H9 (cell line): Measurements from ENCODE around the gene SIGLEC1. TPM values are rescaled to one million over a fixed set of nuclear protein-coding genes. Genes with fewer than 3 reads are reported as not detected.

ENCODE experiments used
- DNase-seq: peaks from one replicate; pipeline ENCODE4 v3.0.0-alpha.2; 2017
- H2AFZ ChIP-seq: one replicate; pipeline ENCODE4 v1.6.1; 2013; ENCODE audit warnings: mild to moderate bottlenecking, low read length, control low read depth, moderate library complexity
- H2AK5ac ChIP-seq: 2 replicates; pipeline ENCODE4 v1.6.1; 2013; ENCODE audit warnings: low read length, control low read depth, mixed read lengths; ENCODE audit not compliant: insufficient read length
- H2BK120ac ChIP-seq: one replicate; pipeline ENCODE4 v1.6.1; 2013; ENCODE audit warnings: low read depth, mild to moderate bottlenecking, low read length, control low read depth, inconsistent platforms; ENCODE audit not compliant: poor library complexity, severe bottlenecking
- H2BK12ac ChIP-seq: 2 replicates; pipeline ENCODE4 v1.6.1; 2013; ENCODE audit warnings: low read length, control low read depth, mixed read lengths, low read depth; ENCODE audit not compliant: insufficient read length
- H2BK15ac ChIP-seq: 2 replicates; pipeline ENCODE4 v1.6.1; 2013; ENCODE audit warnings: low read depth, low read length, control low read depth
- H2BK20ac ChIP-seq: one replicate; pipeline ENCODE4 v1.6.1; 2013; ENCODE audit warnings: low read depth, mild to moderate bottlenecking, low read length, control low read depth, inconsistent platforms; ENCODE audit not compliant: poor library complexity, severe bottlenecking
- H2BK5ac ChIP-seq: 2 replicates; pipeline ENCODE4 v1.6.1; 2013; ENCODE audit warnings: low read length, control low read depth, mixed read lengths; ENCODE audit not compliant: insufficient read length
- H3K14ac ChIP-seq: 2 replicates; pipeline ENCODE4 v1.6.1; 2013; ENCODE audit warnings: low read length, control low read depth; ENCODE audit not compliant: insufficient read depth
- H3K18ac ChIP-seq: 2 replicates; pipeline ENCODE4 v1.6.1; 2013; ENCODE audit warnings: low read depth, mild to moderate bottlenecking, mixed read lengths, low read length, control low read depth; ENCODE audit not compliant: insufficient read length
- H3K23ac ChIP-seq: 2 replicates; pipeline ENCODE4 v1.6.1; 2013; ENCODE audit warnings: low read length, control low read depth, mixed read lengths, low read depth; ENCODE audit not compliant: insufficient read length
- H3K23me2 ChIP-seq: 2 replicates; pipeline ENCODE4 v1.6.1; 2013; ENCODE audit warnings: low read depth, mild to moderate bottlenecking, mixed read lengths, low read length, control low read depth; ENCODE audit not compliant: insufficient read length, poor library complexity, severe bottlenecking
- H3K27ac ChIP-seq: 2 replicates; pipeline ENCODE4 v1.5.1; 2013; ENCODE audit warnings: low read length, control low read depth, mixed read lengths, low read depth; ENCODE audit not compliant: insufficient read length
- H3K27me3 ChIP-seq: 2 replicates; pipeline ENCODE4 v1.6.1; 2013; ENCODE audit warnings: low read length, control low read depth, inconsistent platforms; ENCODE audit not compliant: insufficient read depth
- H3K4ac ChIP-seq: 2 replicates; pipeline ENCODE4 v1.6.1; 2013; ENCODE audit warnings: low read depth, mild to moderate bottlenecking, control low read depth, inconsistent platforms, low read length, moderate library complexity
- H3K4me1 ChIP-seq: 2 replicates; pipeline ENCODE4 v1.6.1; 2013; ENCODE audit warnings: low read length, control low read depth, inconsistent platforms; ENCODE audit not compliant: insufficient read depth
- H3K4me2 ChIP-seq: 2 replicates; pipeline ENCODE4 v1.6.1; 2013; ENCODE audit warnings: low read length, control low read depth, mixed read lengths; ENCODE audit not compliant: insufficient read length, insufficient read depth
- H3K56ac ChIP-seq: 2 replicates; pipeline ENCODE4 v1.6.1; 2013; ENCODE audit warnings: low read depth, mild to moderate bottlenecking, mixed read lengths, low read length, control low read depth; ENCODE audit not compliant: insufficient read length
- H3K79me1 ChIP-seq: 2 replicates; pipeline ENCODE4 v1.6.1; 2013; ENCODE audit warnings: low read depth, mild to moderate bottlenecking, moderate library complexity, low read length, control low read depth, inconsistent platforms; ENCODE audit not compliant: insufficient read depth, poor library complexity, severe bottlenecking
- H3K79me2 ChIP-seq: 2 replicates; pipeline ENCODE4 v1.6.1; 2013; ENCODE audit warnings: low read length, control low read depth, inconsistent platforms; ENCODE audit not compliant: insufficient read depth
- H3K9ac ChIP-seq: 2 replicates; pipeline ENCODE4 v1.6.1; 2013; ENCODE audit warnings: low read length, control low read depth, mixed read lengths; ENCODE audit not compliant: insufficient read length; ENCODE audit errors: extremely low read depth
- H3K9me3 ChIP-seq: one replicate; pipeline ENCODE4 v1.6.1; 2013; ENCODE audit warnings: low read depth, low read length, inconsistent platforms; ENCODE audit not compliant: control insufficient read depth
- H3T11ph ChIP-seq: one replicate; pipeline ENCODE4 v1.6.1; 2013; ENCODE audit warnings: mild to moderate bottlenecking, low read length, control low read depth, inconsistent platforms
- H4K20me1 ChIP-seq: one replicate; pipeline ENCODE4 v1.6.1; 2013; ENCODE audit not compliant: control insufficient read depth, insufficient read length, insufficient read depth
- H4K5ac ChIP-seq: 2 replicates; pipeline ENCODE4 v1.6.1; 2013; ENCODE audit warnings: low read depth, mild to moderate bottlenecking, mixed read lengths, low read length, control low read depth; ENCODE audit not compliant: insufficient read length
- H4K8ac ChIP-seq: replicated peaks from 2 replicates; pipeline ENCODE4 v1.6.1; 2013; ENCODE audit warnings: low read length, control low read depth, mixed read lengths, low read depth; ENCODE audit not compliant: insufficient read length
- H4K91ac ChIP-seq: 2 replicates; pipeline ENCODE4 v1.6.1; 2013; ENCODE audit warnings: low read depth, mild to moderate bottlenecking, moderate library complexity, mixed read lengths, low read length, control low read depth; ENCODE audit not compliant: insufficient read length
- H3K27ac Mint-ChIP-seq, 3 experiments: 2 replicates in 2 of 3; 3 replicates in 1 of 3; pipeline ENCODE4 v1.8.0; 2020 to 2021; ENCODE audit warnings: mixed read lengths in 3 of 3, mild to moderate bottlenecking in 1 of 3, moderate library complexity in 1 of 3
- H3K27me3 Mint-ChIP-seq: 2 replicates; pipeline ENCODE4 v1.8.0; 2021; ENCODE audit warnings: low read depth, mild to moderate bottlenecking, moderate library complexity, mixed read lengths
- H3K36me3 Mint-ChIP-seq, 3 experiments: 2 replicates in 2 of 3; 3 replicates in 1 of 3; pipeline ENCODE4 v1.8.0; 2020 to 2021; ENCODE audit warnings: low read depth in 3 of 3, mixed read lengths in 3 of 3; ENCODE audit not compliant: insufficient read depth in 1 of 3
- H3K4me1 Mint-ChIP-seq, 2 experiments: 2 replicates each; pipeline ENCODE4 v1.8.0; 2020; ENCODE audit warnings: mixed read lengths in 2 of 2
- H3K4me3 Mint-ChIP-seq, 2 experiments: 2 replicates in 1 of 2; 3 replicates in 1 of 2; pipeline ENCODE4 v1.8.0; 2020 to 2021; ENCODE audit warnings: mild to moderate bottlenecking in 2 of 2, mixed read lengths in 2 of 2, moderate library complexity in 1 of 2
- H3K9me3 Mint-ChIP-seq, 2 experiments: 2 replicates in 1 of 2; 3 replicates in 1 of 2; pipeline ENCODE4 v1.8.0; 2020; ENCODE audit warnings: mild to moderate bottlenecking in 2 of 2, mixed read lengths in 2 of 2, moderate library complexity in 1 of 2
- CTCF ChIP-seq: fragments of 200-600 bp; sonication (generic); conservative IDR thresholded peaks from 3 replicates; pipeline ENCODE4 v1.8.0; 2021; ENCODE audit warnings: antibody characterized with exemption, mild to moderate bottlenecking
- WGBS: extraction: QIAGEN DNeasy Blood & Tissue Kit; methylation state at CpG from one replicate; pipeline ENCODE4 v1.1.7; 2013; ENCODE audit warnings: missing lambda C conversion rate, low lambda C conversion rate, mixed read lengths; ENCODE audit not compliant: insufficient read length; ENCODE audit errors: extremely low coverage; 5-methylcytosine and 5-hydroxymethylcytosine counted together
- total RNA-seq: library from RNA; stranded (reverse); gene quantifications from 2 replicates; pipeline ENCODE4 v1.2.1, GENCODE V29; 2021

Gene SIGLEC1
- total RNA-seq, 1 experiment from 2014 or later, result not detected

GRCh38 chr20:3674995-3675900 lies 37.2 kb downstream of the SIGLEC1 start:
- H2BK5ac ChIP-seq, result no peak overlapping the region
- H2BK12ac ChIP-seq, result no peak overlapping the region
- no peaks in the 10 kb centered on the region for H3K36me3 Mint-ChIP-seq
- no peak overlapping the region for H3K18ac ChIP-seq
- 0 out of 2 replicates have a peak, but pooled peaks cover 2% of the 10 kb centered on the region for H3K27me3 ChIP-seq
- H2BK15ac ChIP-seq, result no peak overlapping the region
- no peak for TF ChIP-seq CTCF
- H3K4me2 ChIP-seq, result no peak overlapping the region
- H4K5ac ChIP-seq, result no peak overlapping the region
- H3T11ph ChIP-seq, result no peak overlapping the region
- H2BK20ac ChIP-seq, result no peak overlapping the region
- H2BK120ac ChIP-seq, result no peak overlapping the region
- no peak overlapping the region for H3K9ac ChIP-seq
- no peaks in the 10 kb centered on the region for H3K23me2 ChIP-seq
- H3K9me3 Mint-ChIP-seq, result no peaks in the 10 kb centered on the region; a peak in 1 of 5 replicates
- H3K23ac ChIP-seq, result no peak overlapping the region
- H3K27ac Mint-ChIP-seq, result peak overlapping the region in 1 of 3 experiments; percentile 9; a peak in 1 of 7 replicates
- no peak overlapping the region for H3K4ac ChIP-seq
- no peak overlapping the region for H3K4me3 Mint-ChIP-seq
- H3K79me1 ChIP-seq, result no peaks in the 10 kb centered on the region
- no CpG with 5 or more reads among the region's 13 CpGs for WGBS
- no peaks in the 10 kb centered on the region for H3K9me3 ChIP-seq
- H3K56ac ChIP-seq, result no peak overlapping the region
- no peaks in the 10 kb centered on the region for H3K79me2 ChIP-seq
- H4K91ac ChIP-seq, result no peak overlapping the region
- no peaks in the 10 kb centered on the region for H3K4me1 ChIP-seq
- H3K27me3 Mint-ChIP-seq, result peaks cover 30% of the 10 kb centered on the region
- H3K14ac ChIP-seq, result no peak overlapping the region
- H2AK5ac ChIP-seq, result no peak overlapping the region
- DNase-seq, result no peak
- H4K20me1 ChIP-seq, result no peaks in the 10 kb centered on the region
- H3K27ac ChIP-seq, result no peak overlapping the region
- H2AFZ ChIP-seq, result no peak overlapping the region
- H4K8ac ChIP-seq, result no peak overlapping the region
- H3K4me1 Mint-ChIP-seq, result peaks cover 8 to 20% of the 10 kb centered on the region in 2 experiments
